Stimulated activated CD8-positive, alpha-beta memory T cell treated with anti-CD3 and anti-CD28 coated beads, Interleukin-7, amount 100 ng/mL, for 24 hours (primary cell): ENCODE measurements around the gene ANXA8.

ENCODE experiments used
- DNase-seq: peaks from one replicate; pipeline ENCODE4 v3.0.0-alpha.2; 2020; ENCODE audit warnings: low read depth

ANXA8 gene

DNA sequence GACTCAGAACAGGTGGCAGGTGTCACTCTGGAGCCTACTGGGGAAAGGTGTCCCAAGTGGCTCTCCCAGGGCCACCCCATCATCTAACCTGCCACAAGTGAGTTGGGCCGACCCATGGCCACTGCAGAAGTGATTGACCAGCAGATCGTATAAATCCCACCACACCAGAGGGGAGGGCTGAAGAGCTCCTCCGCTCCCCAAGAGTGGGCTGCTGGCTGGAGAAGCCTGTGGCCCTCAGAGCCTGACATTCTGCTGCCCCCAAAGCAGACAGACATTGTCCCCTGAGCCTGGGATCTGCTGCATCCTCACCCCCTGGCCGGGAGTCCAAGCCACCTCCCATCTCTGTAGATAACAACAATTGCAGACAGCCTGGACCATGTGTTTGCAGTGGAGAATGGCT lies 36.7 kb downstream of the ANXA8 start:
- DNase-seq: no peak

DNA sequence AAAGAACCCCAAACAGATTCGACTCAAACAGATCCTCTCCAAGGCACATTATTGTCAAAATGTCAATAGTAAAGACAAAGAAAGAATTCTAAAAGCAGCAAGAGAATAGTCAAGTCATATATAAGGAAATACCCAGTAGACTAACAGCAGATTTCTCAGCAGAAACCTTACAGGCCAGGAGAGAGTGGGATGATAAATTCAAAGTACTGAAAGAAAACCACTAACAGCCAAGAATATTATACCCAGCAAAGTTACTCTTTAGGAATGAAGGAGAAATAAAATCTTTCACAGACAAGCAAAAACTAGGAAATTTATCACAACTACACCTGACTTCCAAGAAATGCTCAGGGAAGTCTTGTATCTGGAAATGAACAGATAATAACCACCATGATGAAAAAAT lies 38.2 kb downstream of the ANXA8 start:
- no peak for DNase-seq

DNA sequence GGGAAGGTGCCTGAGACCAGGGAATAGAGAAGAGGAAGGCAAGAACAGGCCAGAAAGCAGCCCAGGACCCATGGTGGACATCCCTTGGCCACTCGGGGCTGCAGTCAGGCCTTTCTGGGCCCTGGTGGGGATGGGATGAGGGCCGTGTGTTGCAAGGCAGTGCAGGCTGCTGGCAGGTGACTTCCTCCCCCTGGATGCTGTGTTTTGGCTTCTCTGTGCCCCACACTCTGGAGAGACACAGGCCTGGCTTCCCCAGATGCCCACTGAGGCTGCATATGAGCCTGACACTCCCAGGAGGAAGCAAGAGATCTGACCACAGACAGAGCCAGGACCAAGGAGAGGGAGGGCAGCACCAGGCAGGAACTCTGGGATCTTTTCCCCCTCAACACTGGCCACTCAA lies 39.9 kb downstream of the ANXA8 start:
- no peak for DNase-seq

DNA sequence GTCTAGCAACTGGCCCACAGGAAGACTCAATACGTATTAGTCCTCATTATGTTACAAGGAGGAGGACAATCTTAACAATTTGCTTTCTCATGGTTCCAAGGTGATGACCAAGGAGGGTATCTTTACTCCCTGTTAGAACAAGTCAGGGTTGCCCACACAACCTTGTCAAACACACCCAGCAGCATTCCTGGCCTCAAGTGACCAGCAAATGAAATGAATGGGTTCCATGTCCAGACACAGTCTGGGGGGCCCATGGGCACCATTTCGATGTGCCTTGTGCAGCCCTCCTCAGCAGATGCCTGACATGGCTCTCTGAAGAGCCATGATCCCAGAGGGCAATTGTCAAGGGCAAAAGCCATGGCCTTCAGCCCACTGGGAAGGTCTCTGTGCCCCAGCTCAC lies 40.8 kb downstream of the ANXA8 start:
- no peak for DNase-seq

DNA sequence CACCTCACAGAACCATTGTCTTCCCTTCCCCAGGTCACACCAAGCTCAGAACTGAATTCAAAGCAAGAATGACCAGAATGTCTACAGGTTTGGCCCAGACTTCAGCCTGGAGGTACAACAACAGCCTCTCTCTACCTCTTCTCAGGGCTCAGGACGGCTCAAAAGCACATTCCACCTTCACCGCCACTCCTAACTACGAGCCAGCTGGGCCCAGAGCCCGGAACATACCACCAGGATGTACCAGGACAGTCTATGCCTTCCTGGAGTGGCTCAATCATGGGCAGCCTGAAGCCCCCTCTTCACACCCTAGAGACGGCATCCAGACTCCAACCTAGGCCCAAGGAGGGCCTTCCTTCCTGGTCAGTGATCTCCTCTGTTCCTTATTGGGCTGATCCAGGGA lies 41.6 kb downstream of the ANXA8 start:
- DNase-seq: no peak

DNA sequence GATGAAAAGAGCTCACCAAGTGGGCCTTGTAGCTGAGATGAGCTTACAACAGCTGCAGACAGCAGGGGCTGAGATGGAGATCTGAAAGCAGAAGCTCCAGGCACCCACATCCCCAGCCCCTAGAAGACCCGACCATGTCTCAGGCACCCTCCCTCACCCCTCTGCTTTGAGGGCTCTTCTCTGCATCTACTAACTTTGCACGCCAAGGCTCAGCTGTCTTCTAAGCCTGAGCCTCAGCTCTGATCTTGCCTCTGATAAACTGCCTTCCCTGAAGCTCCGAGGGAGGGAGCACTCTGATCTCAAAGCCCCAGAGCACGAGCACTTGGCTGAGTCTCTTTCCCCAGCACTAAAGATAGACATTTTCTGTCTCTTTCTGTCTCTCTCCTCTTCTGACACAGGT lies 42.0 kb downstream of the ANXA8 start:
- DNase-seq: no peak

DNA sequence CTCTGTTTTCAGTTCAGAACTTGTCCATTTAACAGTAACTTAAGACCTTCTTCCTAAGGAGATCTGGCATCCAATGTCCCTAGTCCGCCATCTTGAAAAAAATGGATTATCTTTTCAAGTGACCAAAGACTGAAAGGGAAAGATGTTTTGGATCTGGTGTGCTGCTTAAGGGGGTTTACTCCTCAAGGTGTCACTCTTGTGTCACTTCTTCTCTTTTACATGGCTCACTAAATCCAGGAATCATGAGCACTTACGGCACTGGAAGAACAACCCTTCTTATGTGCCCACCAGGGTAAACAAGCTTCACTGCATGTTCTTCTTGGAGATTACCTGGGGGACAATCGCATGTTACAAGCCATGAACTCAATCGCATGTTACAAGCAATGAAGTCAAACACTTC lies 43.7 kb downstream of the ANXA8 start:
- no peak for DNase-seq

DNA sequence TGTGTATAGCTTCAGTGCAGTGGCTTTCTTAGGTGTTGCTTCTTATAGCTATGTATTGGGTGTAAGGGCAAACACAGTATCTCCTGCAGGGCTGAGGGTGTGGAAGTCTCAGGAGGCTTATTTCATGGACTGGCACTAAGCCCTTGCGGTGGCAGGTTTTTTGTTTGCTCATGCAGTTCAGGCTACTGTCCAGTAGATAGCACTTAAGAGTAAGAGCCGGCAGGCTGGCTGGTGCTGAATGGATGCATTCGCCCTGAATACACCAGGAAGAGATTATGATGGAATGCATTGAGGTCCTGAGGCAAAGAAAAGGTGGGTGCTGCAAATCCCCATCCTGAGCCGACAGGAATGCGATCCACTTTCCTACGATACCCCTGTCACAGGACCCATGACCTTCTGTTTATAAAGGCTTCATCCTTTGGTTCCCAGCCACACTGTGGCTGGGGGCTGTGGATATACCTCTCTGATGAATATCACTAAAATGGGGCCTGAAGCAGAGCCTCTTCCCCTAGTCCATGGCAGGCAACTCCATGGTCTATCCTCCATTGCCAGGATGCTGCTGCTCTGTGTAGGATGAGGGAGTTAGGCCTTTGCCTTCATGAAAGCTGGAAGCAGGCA lies 44.9 kb downstream of the ANXA8 start:
- DNase-seq: no peak

DNA sequence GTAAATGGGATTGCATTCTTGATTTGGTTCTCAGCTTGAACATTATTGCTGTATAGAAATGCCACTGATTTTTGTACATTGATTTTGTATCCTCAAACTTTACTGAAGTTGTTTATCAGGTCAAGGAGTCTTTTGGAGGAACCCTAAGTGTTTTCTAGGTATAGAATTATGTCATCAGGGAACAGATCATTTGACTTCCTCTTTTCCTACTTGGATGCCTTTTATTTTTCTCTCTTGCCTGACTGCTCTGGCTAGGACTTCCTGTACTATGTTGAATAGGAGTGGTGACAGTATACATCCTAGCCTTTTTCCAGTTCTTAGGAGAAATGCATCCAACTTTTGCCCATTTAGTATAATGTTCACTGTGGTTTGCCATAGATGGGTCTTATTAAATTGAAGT lies 48.8 kb downstream of the ANXA8 start:
- DNase-seq: no peak

DNA sequence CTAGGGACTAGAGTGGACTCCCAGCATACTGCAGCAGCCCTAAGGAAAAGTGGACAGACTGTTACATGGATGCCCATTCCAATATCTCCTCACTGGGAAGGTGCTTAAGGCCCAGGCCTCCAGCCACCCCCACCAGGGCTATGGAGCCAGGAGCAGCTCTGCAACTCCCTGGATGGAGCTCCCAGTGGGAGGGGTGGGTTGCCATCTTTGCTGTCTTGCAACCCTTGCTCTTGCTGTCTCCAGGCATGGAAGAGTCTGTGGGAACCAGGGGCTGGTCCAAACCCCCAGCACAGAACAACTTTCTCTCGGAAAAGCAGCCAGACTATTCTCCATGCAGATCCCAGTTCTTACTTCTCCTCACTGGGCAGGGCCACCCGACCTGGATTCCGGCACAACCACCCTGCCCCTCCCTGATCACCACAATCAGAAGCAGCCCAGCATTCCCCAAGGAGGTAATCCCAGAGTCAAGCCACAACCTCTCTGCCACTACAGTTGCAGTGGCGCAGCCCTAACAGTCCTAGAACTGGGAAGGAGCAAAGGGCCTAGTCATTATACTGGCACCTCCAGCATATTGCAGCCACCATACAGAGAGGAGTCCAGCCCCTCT lies 58.0 kb downstream of the ANXA8 start:
- no peak for DNase-seq

DNA sequence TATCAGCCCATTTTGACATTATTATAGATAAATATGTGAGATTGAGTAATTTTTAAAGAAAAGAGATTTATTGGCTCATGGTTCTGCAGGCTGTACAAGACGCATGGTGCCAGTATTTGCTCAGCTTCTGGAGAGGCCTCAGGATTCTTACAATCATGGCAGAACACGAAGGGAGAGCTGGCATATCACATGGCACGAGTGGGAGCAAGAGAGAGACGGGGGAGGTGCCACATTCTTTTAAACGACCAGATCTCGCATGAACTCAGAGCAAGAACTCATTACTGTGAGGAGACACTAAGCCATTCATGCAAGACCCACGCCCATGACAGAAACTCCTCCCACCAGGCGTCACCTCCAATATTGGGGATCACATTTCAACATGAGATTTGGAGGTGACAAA lies 59.7 kb downstream of the ANXA8 start:
- DNase-seq: no peak

DNA sequence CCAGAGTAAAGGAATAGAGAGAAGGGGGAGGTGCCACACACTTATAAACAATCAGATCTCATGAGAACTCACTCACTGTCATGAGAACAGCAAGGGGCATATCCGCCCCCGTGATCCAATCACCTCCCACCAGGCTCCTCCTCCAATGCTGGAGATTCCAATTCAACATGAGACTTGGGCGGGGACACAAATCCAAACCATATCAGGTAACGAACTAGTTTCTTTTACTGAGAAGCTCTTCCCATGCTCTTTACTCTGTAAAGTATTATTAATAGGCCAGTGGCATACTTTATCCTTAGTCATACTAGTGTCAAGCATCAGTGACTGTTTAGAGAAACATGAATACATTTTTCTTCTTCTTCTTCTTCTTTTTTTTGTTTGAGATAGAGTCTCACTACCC lies 60.4 kb downstream of the ANXA8 start:
- no peak for DNase-seq

DNA sequence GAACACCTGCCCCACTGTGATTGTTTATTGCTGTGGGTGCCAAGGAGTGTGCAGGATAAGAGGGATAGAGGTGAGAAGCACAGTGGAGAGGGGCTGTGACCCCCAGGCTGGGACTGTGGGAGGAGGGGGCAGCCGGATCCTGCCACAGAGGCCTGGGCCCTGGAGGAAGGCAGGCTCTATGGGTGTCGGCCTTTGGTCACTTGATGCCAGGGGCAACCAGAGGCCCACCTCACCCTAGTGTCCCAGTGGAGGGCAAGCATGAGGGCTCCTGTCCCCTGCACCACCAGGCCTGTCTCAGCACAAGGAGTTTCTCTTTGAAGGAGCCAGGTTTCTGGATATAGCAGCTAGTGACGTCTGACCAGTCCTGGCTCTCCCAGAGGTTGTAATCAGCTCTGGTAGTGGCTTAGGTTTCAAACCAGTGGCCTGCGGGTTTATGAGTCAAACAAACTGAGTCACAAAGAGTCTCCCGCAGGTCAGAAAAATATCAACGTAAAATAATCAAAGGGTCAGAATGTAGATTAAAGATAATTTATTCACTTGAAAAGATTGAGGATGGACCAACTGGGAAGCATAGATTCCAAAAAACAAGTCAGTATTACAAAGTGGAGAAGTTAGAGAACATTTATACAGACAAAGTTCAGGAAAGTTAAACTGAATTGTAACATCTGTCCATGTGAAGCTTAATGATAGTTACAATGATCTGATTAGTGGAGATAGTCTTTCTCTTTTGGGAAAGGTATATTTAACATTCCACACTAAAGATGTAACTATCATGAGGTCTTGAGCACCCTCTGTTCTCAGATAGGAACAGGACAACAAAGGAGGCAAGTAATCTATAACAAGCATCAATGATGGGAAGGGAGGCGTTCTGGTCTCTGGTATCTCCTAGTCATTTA lies 62.6 kb downstream of the ANXA8 start:
- no peak for DNase-seq

DNA sequence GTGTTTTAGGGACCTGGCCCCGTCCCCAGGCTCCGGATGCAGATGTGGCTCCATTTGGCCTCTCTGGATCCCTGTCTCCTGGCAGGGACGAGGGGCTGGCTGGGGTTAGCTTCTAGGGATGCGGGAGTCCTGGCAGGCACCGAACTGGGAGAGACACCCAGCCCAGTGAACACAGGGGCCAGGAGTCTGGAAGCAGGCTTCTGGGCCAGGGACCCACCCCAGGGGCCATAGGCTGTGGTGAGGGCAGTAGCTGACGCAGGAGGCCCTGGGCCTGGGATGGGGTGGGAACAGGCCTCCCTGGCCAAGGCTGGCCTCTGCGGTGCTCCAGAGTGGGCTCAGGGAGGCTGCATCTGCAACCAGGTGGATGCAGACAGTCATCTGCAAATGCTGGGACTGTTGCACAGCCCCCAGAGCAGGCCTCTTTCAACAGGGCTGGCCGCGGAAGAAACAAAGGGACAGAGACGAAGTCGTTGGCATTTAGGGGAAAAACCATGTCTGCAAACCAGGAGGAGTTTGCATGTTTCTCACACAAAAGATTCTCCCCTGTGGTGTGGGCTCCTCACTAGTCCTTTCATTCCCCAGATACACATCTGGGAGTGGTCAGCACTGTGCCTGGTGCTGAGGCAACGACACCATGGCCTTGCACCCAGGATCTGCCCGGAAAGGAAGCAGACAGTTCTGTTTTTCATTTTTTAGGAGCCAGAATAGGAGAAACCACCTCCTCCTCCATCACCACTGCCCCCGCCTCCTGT lies 63.4 kb downstream of the ANXA8 start:
- DNase-seq: no peak

DNA sequence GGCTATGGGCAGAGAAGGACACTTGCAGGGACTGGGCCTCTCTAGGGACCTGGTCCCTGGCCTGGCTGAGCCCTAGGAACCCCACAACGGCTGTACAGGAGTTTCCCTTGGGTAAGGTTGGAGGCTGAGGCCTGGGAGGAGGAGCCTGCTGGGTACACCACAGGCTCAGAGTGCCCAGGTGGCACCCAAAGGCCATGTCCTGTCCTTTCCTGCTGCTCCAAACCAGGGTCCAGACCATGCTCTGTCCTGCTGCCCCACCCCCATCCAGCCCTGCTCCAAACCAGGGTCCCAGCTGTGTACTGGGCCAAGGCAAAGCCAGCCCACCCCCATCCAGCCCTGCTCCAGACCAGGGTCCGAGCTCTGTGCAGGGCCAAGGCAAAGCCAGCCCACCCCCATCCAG lies 64.5 kb downstream of the ANXA8 start:
- no peak for DNase-seq

DNA sequence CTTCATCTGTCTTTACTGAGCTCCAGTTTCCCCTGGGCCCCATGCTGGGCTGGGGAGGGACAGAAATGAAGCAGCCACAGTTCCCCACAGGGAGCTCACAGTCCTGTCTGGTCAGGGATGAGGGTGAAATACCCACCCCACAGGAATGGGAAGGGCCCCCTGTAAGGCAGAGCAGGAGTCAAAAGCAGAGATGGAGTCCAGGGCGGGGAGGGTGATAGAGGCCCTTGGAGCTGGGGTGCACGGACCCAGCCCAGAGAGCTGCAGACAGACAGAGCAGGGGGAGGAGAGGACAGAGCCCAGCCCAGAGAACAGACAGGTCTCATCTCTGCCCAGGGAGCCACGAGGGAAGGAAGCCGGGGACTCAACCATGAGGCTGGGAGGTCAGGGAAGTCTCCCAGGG lies 64.9 kb downstream of the ANXA8 start:
- DNase-seq: no peak

DNA sequence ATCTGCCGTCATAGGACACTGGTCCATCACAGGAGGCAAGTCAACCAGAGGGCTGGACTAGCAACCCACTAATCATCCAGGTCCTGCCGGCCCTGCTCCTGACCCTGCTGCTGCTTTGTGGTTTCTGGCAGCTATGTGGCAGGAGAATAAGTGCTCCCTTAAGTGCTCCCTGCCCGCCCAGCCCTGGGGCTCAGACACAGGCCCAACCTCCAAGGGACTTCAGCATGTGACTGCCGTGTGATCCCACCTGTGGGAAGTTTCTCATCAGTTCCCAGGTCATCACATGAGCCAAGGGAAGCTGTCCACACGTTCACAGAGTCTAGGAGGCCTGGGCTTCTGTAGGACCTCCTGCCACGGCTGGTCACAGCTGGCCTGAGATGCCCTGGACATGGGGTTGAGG lies 65.6 kb downstream of the ANXA8 start:
- no peak for DNase-seq
